Natural killer cell (primary cell): Measurements from ENCODE around the gene PTMS. TPM values are rescaled to one million over a fixed set of nuclear protein-coding genes. Genes with fewer than 3 reads are reported as not detected.

Source experiments
- ATAC-seq, 3 donors: fragments of 150-1000 bp in 2 of 3; fragments of 200-7000 bp in 1 of 3; cut with Tn5 transposase; 1 replicate in 1 of 3; 2 replicates in 2 of 3; pipeline ENCODE4 v1.10.0; 2021; ENCODE audit warnings: mild to moderate bottlenecking in 2 of 3, moderate library complexity in 2 of 3
- DNase-seq, 2 donors: peaks; one replicate each; pipeline versions ENCODE4 v3.0.0 to v3.0.0-alpha.2; 2013 to 2021; ENCODE audit warnings: mixed read lengths in 1 of 2
- H3K27ac ChIP-seq: one replicate; pipeline ENCODE4 v1.5.1; 2013; ENCODE audit warnings: mild to moderate bottlenecking, low read length
- H3K27me3 ChIP-seq: one replicate; pipeline ENCODE4 v1.6.1; 2013; ENCODE audit warnings: low read length; ENCODE audit not compliant: control insufficient read depth, insufficient read depth
- H3K36me3 ChIP-seq: one replicate; pipeline ENCODE4 v1.6.1; 2013; ENCODE audit warnings: low read length; ENCODE audit not compliant: control insufficient read depth, insufficient read depth
- H3K4me1 ChIP-seq: one replicate; pipeline ENCODE4 v1.6.1; 2013; ENCODE audit warnings: low read length; ENCODE audit not compliant: control insufficient read depth, insufficient read depth
- H3K4me3 ChIP-seq: one replicate; pipeline ENCODE4 v1.5.1; 2013; ENCODE audit warnings: low read length
- H3K9me3 ChIP-seq: one replicate; pipeline ENCODE4 v1.6.1; 2013; ENCODE audit warnings: low read length; ENCODE audit not compliant: control insufficient read depth, insufficient read depth
- H3K27ac Mint-ChIP-seq, 2 donors: one replicate each; pipeline ENCODE4 v1.8.0; 2022; ENCODE audit warnings: mild to moderate bottlenecking in 2 of 2, mixed read lengths in 2 of 2, moderate library complexity in 1 of 2
- H3K27me3 Mint-ChIP-seq, 2 donors: one replicate each; pipeline ENCODE4 v1.8.0; 2022; ENCODE audit warnings: low read depth in 2 of 2, mixed read lengths in 2 of 2
- H3K36me3 Mint-ChIP-seq: one replicate; pipeline ENCODE4 v1.8.0; 2022; ENCODE audit warnings: mixed read lengths
- H3K4me1 Mint-ChIP-seq, 2 donors: one replicate each; pipeline ENCODE4 v1.8.0; 2022; ENCODE audit warnings: mixed read lengths in 2 of 2
- H3K4me3 Mint-ChIP-seq: one replicate; pipeline ENCODE4 v1.8.0; 2022; ENCODE audit warnings: mild to moderate bottlenecking, moderate library complexity, mixed read lengths
- H3K9me3 Mint-ChIP-seq, 2 donors: one replicate each; pipeline ENCODE4 v1.8.0; 2022; ENCODE audit warnings: mixed read lengths in 2 of 2
- WGBS: methylation state at CpG from one replicate; pipeline ENCODE4 v1.1.7; 2013; ENCODE audit warnings: missing lambda C conversion rate; ENCODE audit not compliant: insufficient coverage; 5-methylcytosine and 5-hydroxymethylcytosine counted together
- intact Hi-C: fragments of 100-400 bp; cut with micrococcal nuclease; formaldehyde crosslinking; loops from one replicate; pipeline ENCODE4 v1.14.2; 2022
- total RNA-seq, 4 donors: library from RNA; stranded (reverse); fragments of 120-200 nt in 1 of 4; gene quantifications; one replicate each; pipeline versions ENCODE4 v1.2.3 to v1.2.4, GENCODE V29; 2013 to 2022
- TF ChIP-seq, protein P1 (sequence below): fragments of 200-600 bp; IDR thresholded peaks from one replicate; pipeline ENCODE4 v1.8.0; 2022; ENCODE audit warnings: antibody characterized with exemption

PTMS gene
- total RNA-seq, 3 donors from 2014 or later (not counting 1 experiment from before 2014, with no cell fraction given) = 2.3 to 33.2 (median 2.8) TPM

DNA sequence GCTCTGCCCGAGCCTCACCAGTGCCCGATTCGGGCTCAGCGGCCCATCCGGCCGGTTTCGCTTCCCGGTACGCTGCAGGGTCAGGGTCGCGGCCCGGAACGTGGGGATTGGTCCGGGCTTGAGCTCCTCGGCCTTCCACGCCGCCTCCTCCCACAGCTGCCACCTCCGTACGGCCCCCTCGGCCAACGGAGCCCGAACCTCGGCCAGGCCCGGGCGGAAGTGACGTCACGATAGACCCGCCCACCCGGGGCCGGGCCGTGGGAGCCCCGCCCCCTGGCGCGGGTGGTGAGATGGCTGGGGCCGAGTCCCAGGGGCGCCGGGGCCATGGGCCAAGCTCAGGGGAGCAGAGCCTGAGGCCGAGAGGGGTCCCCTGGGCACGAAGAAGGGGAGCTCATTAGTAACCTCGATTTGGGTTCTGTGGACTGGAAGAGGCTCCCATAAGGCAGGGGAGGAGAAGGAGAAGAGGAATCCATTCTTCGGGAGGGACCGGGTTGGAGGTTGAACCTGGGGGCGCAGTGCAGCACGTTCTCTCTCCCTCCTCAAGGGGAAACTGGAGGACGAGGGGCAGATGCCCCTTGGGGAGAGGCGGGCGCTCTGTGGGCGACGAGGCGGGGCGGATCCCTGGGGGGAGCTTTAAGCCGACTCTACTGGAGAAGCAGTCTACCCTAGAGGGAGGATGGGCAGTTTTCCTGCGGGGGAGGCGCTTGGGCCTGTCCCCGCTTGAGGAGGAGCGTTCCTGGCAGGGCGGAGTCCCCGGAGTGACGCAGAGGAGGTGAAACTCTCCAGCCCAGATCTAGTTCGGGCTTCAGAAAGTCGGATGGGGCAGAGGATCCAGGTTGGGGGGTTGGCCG, 13.0 kb upstream of the PTMS start, which contains the start of gene MLF2:
Gene MLF2, minus strand, starts transcription at position 221 of the 851 bp plus-strand sequence. CDS start 807 bp downstream, outside the sequence.
- under 1% methylated on average over 62 of the region's 62 CpGs for WGBS
- no peaks in the 10 kb centered on the region for H3K27me3 ChIP-seq
- Mint-ChIP-seq H3K4me1 (peaks cover 5 to 34% of the 10 kb centered on the region in 2 donors), H3K27ac (peak within 1 kb of the TSS; percentile 95 to 97), H3K9me3 (no peaks in the 10 kb centered on the region), H3K36me3 (peaks cover 4% of the 10 kb centered on the region), H3K4me3 (peak within 1 kb of the TSS; percentile 95), H3K27me3 (peaks cover 0 to 13% of the 10 kb centered on the region in 2 donors)
- peaks cover 16% of the 10 kb centered on the region for H3K4me1 ChIP-seq
- peak within 1 kb of the TSS; percentile 78 for H3K4me3 ChIP-seq
- DNase-seq (peak; percentile 97 to 98), ATAC-seq (peak; percentile 87 to 94 (median 88))
- intact Hi-C loops = loop anchor here (1.0 to 5.0 kb wide), 7 partner anchors 11 to 146 kb away; partner anchors contain the start of genes CHD4, ING4, P3H3 and SPSB2
- TF ChIP-seq, protein P1, sequence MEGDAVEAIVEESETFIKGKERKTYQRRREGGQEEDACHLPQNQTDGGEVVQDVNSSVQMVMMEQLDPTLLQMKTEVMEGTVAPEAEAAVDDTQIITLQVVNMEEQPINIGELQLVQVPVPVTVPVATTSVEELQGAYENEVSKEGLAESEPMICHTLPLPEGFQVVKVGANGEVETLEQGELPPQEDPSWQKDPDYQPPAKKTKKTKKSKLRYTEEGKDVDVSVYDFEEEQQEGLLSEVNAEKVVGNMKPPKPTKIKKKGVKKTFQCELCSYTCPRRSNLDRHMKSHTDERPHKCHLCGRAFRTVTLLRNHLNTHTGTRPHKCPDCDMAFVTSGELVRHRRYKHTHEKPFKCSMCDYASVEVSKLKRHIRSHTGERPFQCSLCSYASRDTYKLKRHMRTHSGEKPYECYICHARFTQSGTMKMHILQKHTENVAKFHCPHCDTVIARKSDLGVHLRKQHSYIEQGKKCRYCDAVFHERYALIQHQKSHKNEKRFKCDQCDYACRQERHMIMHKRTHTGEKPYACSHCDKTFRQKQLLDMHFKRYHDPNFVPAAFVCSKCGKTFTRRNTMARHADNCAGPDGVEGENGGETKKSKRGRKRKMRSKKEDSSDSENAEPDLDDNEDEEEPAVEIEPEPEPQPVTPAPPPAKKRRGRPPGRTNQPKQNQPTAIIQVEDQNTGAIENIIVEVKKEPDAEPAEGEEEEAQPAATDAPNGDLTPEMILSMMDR = no peak
- no peaks in the 10 kb centered on the region for H3K9me3 ChIP-seq
- peaks cover 36% of the 10 kb centered on the region for H3K36me3 ChIP-seq
- peak within 1 kb of the TSS; percentile 93 for H3K27ac ChIP-seq

DNA sequence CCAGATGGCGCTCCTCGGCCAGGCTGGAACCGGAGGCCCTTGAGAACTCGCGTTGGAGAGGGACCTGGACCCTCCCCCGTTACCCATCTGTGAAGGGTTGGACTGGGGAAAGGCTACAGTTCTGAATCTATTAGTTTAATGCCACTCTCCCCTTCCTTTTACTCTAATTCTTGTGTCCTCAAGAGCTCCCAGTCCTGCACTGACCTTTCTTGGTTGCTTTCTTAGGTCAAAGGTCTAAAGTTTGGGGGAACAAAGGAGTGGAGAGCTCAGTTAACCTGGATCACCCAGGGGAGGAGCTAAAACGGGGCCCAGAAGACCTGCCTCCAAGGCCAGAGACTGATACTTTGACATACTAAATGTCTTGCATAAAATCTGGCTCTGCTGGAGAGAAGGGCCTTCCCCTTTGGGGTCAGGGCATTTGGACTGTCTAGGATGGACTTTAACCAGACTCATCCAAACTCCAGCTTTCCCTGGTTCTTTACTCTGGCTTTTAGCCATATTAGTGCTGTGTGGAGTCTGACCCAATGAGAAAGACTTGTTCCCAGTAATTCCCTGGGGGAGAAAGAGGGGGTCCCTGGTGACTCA, 12.3 kb upstream of the PTMS start:
- Mint-ChIP-seq H3K27ac (peak overlapping the region; percentile 95 to 97), H3K4me1 (peaks cover 5 to 34% of the 10 kb centered on the region in 2 donors), H3K4me3 (peak overlapping the region; percentile 95), H3K9me3 (no peaks in the 10 kb centered on the region), H3K36me3 (no peaks in the 10 kb centered on the region), H3K27me3 (peaks cover 0 to 18% of the 10 kb centered on the region in 2 donors)
- Histone ChIP-seq H3K27ac (peak overlapping the region; percentile 93), H3K9me3 (no peaks in the 10 kb centered on the region), H3K36me3 (peaks cover 29% of the 10 kb centered on the region), H3K4me1 (peaks cover 16% of the 10 kb centered on the region), H3K27me3 (no peaks in the 10 kb centered on the region), H3K4me3 (peak overlapping the region; percentile 78)
- DNase-seq = no peak
- intact Hi-C loops = loop anchor here (1.0 to 5.0 kb wide), 7 partner anchors 10 to 147 kb away; partner anchors contain the start of genes CHD4, ING4, P3H3 and SPSB2
- TF ChIP-seq, protein P1 = peak; percentile 94
- ATAC-seq = no peak
- 2% methylated on average over 7 of the region's 7 CpGs for WGBS

DNA sequence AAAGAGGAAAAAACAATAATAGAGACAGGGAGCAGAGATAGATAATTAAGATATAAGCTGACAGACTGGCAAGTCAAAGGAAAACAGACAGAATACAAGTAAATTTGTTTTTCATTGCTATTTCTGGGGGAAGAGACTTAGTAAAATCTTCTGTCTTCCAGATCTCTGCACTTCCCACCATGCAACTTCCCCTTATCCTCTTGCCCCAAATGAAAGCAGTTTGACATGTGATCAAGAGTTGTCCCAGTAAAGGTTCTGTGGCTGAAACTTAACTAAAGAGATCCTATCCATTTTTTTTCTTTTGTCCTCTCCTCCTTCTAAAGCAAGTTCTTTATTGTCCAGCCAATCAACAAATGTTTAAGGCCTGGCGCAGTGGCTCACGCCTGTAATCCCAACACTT, 11.8 kb upstream of the PTMS start:
- Histone ChIP-seq H3K4me1 (peaks cover 16% of the 10 kb centered on the region), H3K4me3 (no peak overlapping the region), H3K36me3 (peaks cover 24% of the 10 kb centered on the region), H3K27ac (no peak overlapping the region), H3K27me3 (no peaks in the 10 kb centered on the region), H3K9me3 (no peaks in the 10 kb centered on the region)
- Mint-ChIP-seq H3K9me3 (no peaks in the 10 kb centered on the region), H3K4me1 (peaks cover 5 to 34% of the 10 kb centered on the region in 2 donors), H3K27me3 (peaks cover 0 to 18% of the 10 kb centered on the region in 2 donors), H3K36me3 (no peaks in the 10 kb centered on the region), H3K4me3 (no peak overlapping the region), H3K27ac (peak overlapping the region in 1 of 2 donors; percentile 95)
- TF ChIP-seq, protein P1 = no peak
- no peak for DNase-seq
- WGBS = 94% methylated on average over 2 of the region's 2 CpGs
- ATAC-seq = no peak
- intact Hi-C loops = loop anchor here (5.0 kb wide), 2 partner anchors 73 to 147 kb away; partner anchors contain the start of genes CHD4 and P3H3
